PFSK-1 (cell line): ENCODE data around the gene ESYT2.

ENCODE experiments used
- FOXP2 ChIP-seq: optimal IDR thresholded peaks from 2 replicates; pipeline ENCODE3; 2011; ENCODE audit warnings: borderline replicate concordance, control low read depth, inconsistent platforms; ENCODE audit not compliant: insufficient read depth; ENCODE audit errors: extremely low read length, extremely low read depth
- POLR2AphosphoS5 ChIP-seq: IDR thresholded peaks from 2 replicates; pipeline ENCODE4 v1.6.1; 2012; ENCODE audit warnings: low read depth, mild to moderate bottlenecking, control low read depth, low read length, moderate library complexity
- REST ChIP-seq, 2 experiments: IDR thresholded peaks; 2 replicates each; pipeline versions ENCODE4 v1.6.1 to v1.8.0; 2011 to 2012; ENCODE audit warnings: low read depth in 2 of 2, low read length in 2 of 2, control low read depth in 1 of 2, inconsistent platforms in 1 of 2, mild to moderate bottlenecking in 1 of 2, moderate library complexity in 1 of 2; ENCODE audit not compliant: insufficient read depth in 1 of 2
- SIN3A ChIP-seq: IDR thresholded peaks from 2 replicates; pipeline ENCODE4 v1.6.1; 2012; ENCODE audit warnings: mild to moderate bottlenecking, low read length, moderate library complexity, borderline replicate concordance; ENCODE audit not compliant: insufficient read depth
- TAF1 ChIP-seq: IDR thresholded peaks from 2 replicates; pipeline ENCODE4 v1.6.1; 2012; ENCODE audit warnings: low read length, control low read depth, borderline replicate concordance; ENCODE audit not compliant: insufficient read depth

- TF ChIP-seq POLR2AphosphoS5 (no peak), TAF1 (no peak), REST (IDR thresholded peaks at IDR 0.05; ENCODE audit: insufficient read depth in 1 of 2, low read depth in 2 of 2, low read length in 2 of 2) (no peak), SIN3A (no peak), FOXP2 (no peak)
Observed at GRCh38 chr7:158724658-158725505, 104.4 kb downstream of the ESYT2 start.
